ENCODE results near the gene KCTD7. TPM values are rescaled to one million over a fixed set of nuclear protein-coding genes. Genes with fewer than 3 reads are reported as not detected.
A peak's percentile ranks its signal among the peaks of the same experiment; 100 is the strongest.
"Not testable (repeated sequence)": the region's sequence is repeated elsewhere in the genome, so short reads cannot be mapped to it uniquely, and the experiment has no call there.

The KCTD7 gene
- total RNA-seq, 1 donor from 2014 or later: 5.0 TPM

- TF ChIP-seq, protein P1, sequence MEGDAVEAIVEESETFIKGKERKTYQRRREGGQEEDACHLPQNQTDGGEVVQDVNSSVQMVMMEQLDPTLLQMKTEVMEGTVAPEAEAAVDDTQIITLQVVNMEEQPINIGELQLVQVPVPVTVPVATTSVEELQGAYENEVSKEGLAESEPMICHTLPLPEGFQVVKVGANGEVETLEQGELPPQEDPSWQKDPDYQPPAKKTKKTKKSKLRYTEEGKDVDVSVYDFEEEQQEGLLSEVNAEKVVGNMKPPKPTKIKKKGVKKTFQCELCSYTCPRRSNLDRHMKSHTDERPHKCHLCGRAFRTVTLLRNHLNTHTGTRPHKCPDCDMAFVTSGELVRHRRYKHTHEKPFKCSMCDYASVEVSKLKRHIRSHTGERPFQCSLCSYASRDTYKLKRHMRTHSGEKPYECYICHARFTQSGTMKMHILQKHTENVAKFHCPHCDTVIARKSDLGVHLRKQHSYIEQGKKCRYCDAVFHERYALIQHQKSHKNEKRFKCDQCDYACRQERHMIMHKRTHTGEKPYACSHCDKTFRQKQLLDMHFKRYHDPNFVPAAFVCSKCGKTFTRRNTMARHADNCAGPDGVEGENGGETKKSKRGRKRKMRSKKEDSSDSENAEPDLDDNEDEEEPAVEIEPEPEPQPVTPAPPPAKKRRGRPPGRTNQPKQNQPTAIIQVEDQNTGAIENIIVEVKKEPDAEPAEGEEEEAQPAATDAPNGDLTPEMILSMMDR (IDR thresholded peaks at IDR 0.05; ENCODE audit: insufficient read depth, low read length, severe bottlenecking): no peak
- DNase-seq (ENCODE audit: low read depth) (no peak), FAIRE-seq (no peak)
- H3K36me3 ChIP-seq (ENCODE audit: control insufficient read depth, insufficient read depth, low read length): peaks cover 10% of the 10 kb centered on the region
- H3K27me3 ChIP-seq (ENCODE audit: control insufficient read depth, insufficient read depth, low read length): no peaks in the 10 kb centered on the region
- H3K4me3 ChIP-seq (ENCODE audit: low read depth, low read length): no peak overlapping the region
Measured at GRCh38 chr7:66634816-66635215, 6.1 kb downstream of the KCTD7 start.

DNA sequence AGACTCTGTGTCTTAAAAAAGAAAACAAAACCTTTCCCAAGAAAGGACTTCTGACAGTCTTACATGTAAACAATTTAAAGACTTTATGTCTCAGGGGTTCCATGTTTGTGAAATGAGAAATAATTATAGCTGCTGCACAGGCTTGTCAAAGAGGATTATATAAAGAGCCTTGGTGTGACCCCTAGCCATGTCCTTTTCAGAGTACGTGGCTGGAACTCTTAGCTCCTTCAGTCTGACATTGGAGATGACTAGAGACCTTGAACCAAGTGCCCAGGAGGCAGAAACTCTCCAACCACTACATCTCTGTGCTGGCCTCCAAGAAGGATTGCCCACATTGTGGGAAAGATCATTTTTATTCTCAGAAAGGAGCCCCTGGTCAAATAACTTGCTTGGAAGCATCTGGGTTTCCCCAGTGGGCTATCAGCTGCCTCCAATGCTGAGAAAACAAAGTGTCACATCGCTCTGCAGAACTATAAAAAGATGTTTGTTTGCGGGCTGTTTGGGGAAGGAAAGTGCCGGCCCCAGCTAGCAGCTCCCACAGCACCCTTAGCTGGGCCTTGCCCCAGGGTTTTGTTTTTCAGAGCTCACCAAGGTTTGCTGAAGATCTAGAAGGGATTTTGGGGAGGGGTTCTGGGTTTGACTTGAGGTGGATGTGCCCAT is 6.8 kb downstream of the KCTD7 start:
- peaks cover 11% of the 10 kb centered on the region for H3K36me3 ChIP-seq (ENCODE audit: control insufficient read depth, insufficient read depth, low read length)
- not testable (repeated sequence) for FAIRE-seq; H3K4me3 ChIP-seq (ENCODE audit: low read depth, low read length); H3K27me3 ChIP-seq (ENCODE audit: control insufficient read depth, insufficient read depth, low read length); DNase-seq (ENCODE audit: low read depth)

GRCh38 chr7:66635982-66636546 is 7.4 kb downstream of the KCTD7 start:
- H3K36me3 ChIP-seq (ENCODE audit: control insufficient read depth, insufficient read depth, low read length): peaks cover 11% of the 10 kb centered on the region
- not testable (repeated sequence) for H3K4me3 ChIP-seq (ENCODE audit: low read depth, low read length); H3K27me3 ChIP-seq (ENCODE audit: control insufficient read depth, insufficient read depth, low read length)
- DNase-seq (ENCODE audit: low read depth) (peak; percentile 78), FAIRE-seq (peak; percentile 86)

GRCh38 chr7:66638309-66639099 is 9.8 kb downstream of the KCTD7 start:
- Histone ChIP-seq H3K36me3 (ENCODE audit: control insufficient read depth, insufficient read depth, low read length) (peaks cover 11% of the 10 kb centered on the region), H3K27me3 (ENCODE audit: control insufficient read depth, insufficient read depth, low read length) (no peaks in the 10 kb centered on the region), H3K4me3 (ENCODE audit: low read depth, low read length) (no peak overlapping the region)
- FAIRE-seq: no peak
- TF ChIP-seq, protein P1 (IDR thresholded peaks at IDR 0.05; ENCODE audit: insufficient read depth, low read length, severe bottlenecking): no peak
- DNase-seq (ENCODE audit: low read depth): no peak

DNA sequence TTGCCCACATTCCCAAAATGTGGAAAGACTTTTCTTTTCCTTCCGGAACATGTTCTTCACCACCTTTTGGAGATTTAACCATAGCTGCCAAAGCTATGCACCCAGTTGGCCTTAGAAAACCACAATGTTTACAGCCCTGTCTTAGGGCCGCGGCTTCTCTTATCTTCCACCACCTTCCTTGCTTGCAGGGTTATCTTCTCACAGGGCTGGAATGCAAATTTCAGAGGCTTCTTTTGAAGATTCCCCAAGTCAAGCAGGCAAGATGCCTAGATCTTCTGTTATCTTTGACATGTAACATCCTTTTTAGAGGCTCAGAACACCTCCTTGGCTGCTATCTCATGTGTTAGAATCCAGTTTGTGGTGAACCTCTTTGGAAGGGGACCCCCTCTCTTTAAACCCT is 11.1 kb downstream of the KCTD7 start:
- Histone ChIP-seq H3K36me3 (ENCODE audit: control insufficient read depth, insufficient read depth, low read length) (peaks cover 11% of the 10 kb centered on the region), H3K4me3 (ENCODE audit: low read depth, low read length) (no peak overlapping the region), H3K27me3 (ENCODE audit: control insufficient read depth, insufficient read depth, low read length) (no peaks in the 10 kb centered on the region)
- TF ChIP-seq, protein P1 (IDR thresholded peaks at IDR 0.05; ENCODE audit: insufficient read depth, low read length, severe bottlenecking): no peak
- FAIRE-seq (no peak), DNase-seq (ENCODE audit: low read depth) (no peak)

DNA sequence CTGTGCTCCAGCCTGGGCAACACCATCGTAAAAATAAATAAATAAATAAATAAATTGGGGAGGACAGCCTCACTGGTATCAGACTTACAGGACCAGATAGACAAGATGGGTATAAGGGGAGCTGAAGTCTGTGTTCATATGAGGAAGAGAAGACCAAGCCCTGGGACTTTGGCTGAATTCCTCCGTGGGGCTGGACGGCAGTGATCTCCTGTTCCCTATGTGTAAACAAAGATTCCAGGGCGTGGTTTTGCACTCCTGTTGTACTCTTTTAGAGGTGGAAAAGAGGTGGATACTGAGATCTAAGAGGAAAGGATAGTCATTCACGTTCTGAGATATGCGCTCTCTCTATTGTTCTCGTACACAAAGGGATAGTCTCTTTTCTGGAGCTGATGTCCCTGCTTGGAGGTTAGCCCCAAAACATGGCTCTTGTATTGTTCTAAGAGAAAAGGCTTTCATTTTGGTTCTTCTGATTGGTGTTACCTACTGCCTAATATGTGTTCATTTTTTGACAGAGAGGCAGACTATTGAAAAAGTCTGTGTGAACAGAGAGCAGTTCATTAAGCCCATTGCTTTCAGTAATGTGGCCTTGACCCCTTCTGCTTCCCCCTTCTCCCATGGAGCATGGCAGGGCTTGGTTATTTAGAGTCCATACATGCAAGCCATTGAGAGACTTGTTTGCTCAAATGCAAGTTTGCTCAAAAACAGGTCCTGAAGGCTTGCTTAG is 12.3 kb downstream of the KCTD7 start:
- H3K36me3 ChIP-seq (ENCODE audit: control insufficient read depth, insufficient read depth, low read length): peaks cover 11% of the 10 kb centered on the region
- TF ChIP-seq, protein P1 (IDR thresholded peaks at IDR 0.05; ENCODE audit: insufficient read depth, low read length, severe bottlenecking): no peak
- no peak overlapping the region for H3K4me3 ChIP-seq (ENCODE audit: low read depth, low read length)
- no peak for FAIRE-seq
- H3K27me3 ChIP-seq (ENCODE audit: control insufficient read depth, insufficient read depth, low read length): no peaks in the 10 kb centered on the region
- no peak for DNase-seq (ENCODE audit: low read depth)

All from bronchial epithelial cell (primary cell).